GM23338 (cell line): ENCODE data around the gene FICD. TPM values are rescaled to one million over a fixed set of nuclear protein-coding genes. Genes with fewer than 3 reads are reported as not detected.

ENCODE experiments used
- ATAC-seq: fragments of 200-7000 bp; cut with Tn5 transposase; 3 replicates; pipeline ENCODE4 v1.9.1; 2020
- DNase-seq: peaks from one replicate; pipeline ENCODE4 v3.0.0-alpha.2; 2015; ENCODE audit warnings: low spot score
- H2AFZ ChIP-seq: fragments of 200-600 bp; sonication (generic); 2 replicates; pipeline ENCODE4 v1.8.0; 2016; ENCODE audit warnings: antibody characterized with exemption, mild to moderate bottlenecking, moderate library complexity
- H3F3A ChIP-seq: fragments of 200-600 bp; sonication (generic); replicated peaks from 2 replicates; pipeline ENCODE4 v1.8.0; 2017; ENCODE audit warnings: antibody characterized with exemption, mixed run types, low read depth
- H3K27ac ChIP-seq: fragments of 200-600 bp; sonication (generic); 2 replicates; pipeline ENCODE4 v1.6.1; 2016; ENCODE audit warnings: low read depth
- H3K27me3 ChIP-seq: fragments of 200-600 bp; sonication (generic); 2 replicates; pipeline ENCODE4 v1.8.0; 2016; ENCODE audit warnings: mild to moderate bottlenecking, mixed run types, moderate library complexity; ENCODE audit not compliant: insufficient read depth
- H3K36me3 ChIP-seq: fragments of 200-600 bp; sonication (generic); 2 replicates; pipeline ENCODE4 v1.8.0; 2016; ENCODE audit warnings: mild to moderate bottlenecking; ENCODE audit not compliant: insufficient read depth
- H3K4me1 ChIP-seq: fragments of 200-600 bp; sonication (generic); 2 replicates; pipeline ENCODE4 v1.8.0; 2016; ENCODE audit warnings: mild to moderate bottlenecking, moderate library complexity; ENCODE audit not compliant: insufficient read depth
- H3K4me2 ChIP-seq: fragments of 200-600 bp; sonication (generic); 2 replicates; pipeline ENCODE4 v1.7.1; 2017; ENCODE audit warnings: mixed run types
- H3K4me3 ChIP-seq: fragments of 200-600 bp; sonication (generic); 2 replicates; pipeline ENCODE4 v1.6.1; 2016; ENCODE audit warnings: mixed run types
- H3K79me2 ChIP-seq: fragments of 200-600 bp; sonication (generic); replicated peaks from 2 replicates; pipeline ENCODE4 v1.8.0; 2017; ENCODE audit warnings: mild to moderate bottlenecking; ENCODE audit not compliant: insufficient read depth
- H3K9me2 ChIP-seq: fragments of 200-600 bp; sonication (generic); 2 replicates; pipeline ENCODE4 v1.8.0; 2017; ENCODE audit not compliant: insufficient read depth
- H4K20me1 ChIP-seq: fragments of 200-600 bp; sonication (generic); replicated peaks from 2 replicates; pipeline ENCODE4 v1.8.0; 2017; ENCODE audit warnings: mild to moderate bottlenecking; ENCODE audit not compliant: insufficient read depth
- H3K27ac Mint-ChIP-seq: 2 replicates; pipeline ENCODE4 v1.8.0; 2020; ENCODE audit warnings: inconsistent platforms, mild to moderate bottlenecking, moderate library complexity, mixed read lengths
- H3K27me3 Mint-ChIP-seq: 3 replicates; pipeline ENCODE4 v1.8.0; 2022; ENCODE audit warnings: low read depth, mild to moderate bottlenecking, moderate library complexity, mixed read lengths, inconsistent platforms; ENCODE audit not compliant: insufficient read depth, poor library complexity
- H3K36me3 Mint-ChIP-seq: 3 replicates; pipeline ENCODE4 v1.8.0; 2021; ENCODE audit warnings: low read depth, mild to moderate bottlenecking, inconsistent platforms, moderate library complexity, mixed read lengths
- H3K4me1 Mint-ChIP-seq: 3 replicates; pipeline ENCODE4 v1.8.0; 2020; ENCODE audit warnings: mild to moderate bottlenecking, inconsistent platforms, mixed read lengths
- H3K4me3 Mint-ChIP-seq: 3 replicates; pipeline ENCODE4 v1.8.0; 2021; ENCODE audit warnings: moderate library complexity, mild to moderate bottlenecking, inconsistent platforms, mixed read lengths
- H3K9me3 Mint-ChIP-seq: 3 replicates; pipeline ENCODE4 v1.8.0; 2020; ENCODE audit warnings: moderate library complexity, mild to moderate bottlenecking, inconsistent platforms, mixed read lengths
- CREB1 ChIP-seq: fragments of 250-450 bp; sonication (Bioruptor Pico); IDR thresholded peaks from 2 replicates; pipeline ENCODE4 v1.5.0; 2020; ENCODE audit warnings: low read depth, mild to moderate bottlenecking, moderate library complexity
- CTCF ChIP-seq, 2 experiments: fragments of 200-600 bp in 1 of 2; sonication (generic) in 1 of 2; conservative IDR thresholded peaks; 2 replicates each; pipeline versions ENCODE4 v1.5.1 to v1.6.1; 2016 to 2017; ENCODE audit warnings: antibody characterized with exemption in 2 of 2, low read depth in 2 of 2, mild to moderate bottlenecking in 2 of 2, moderate library complexity in 1 of 2
- ETS1 ChIP-seq: IDR thresholded peaks from 2 replicates; pipeline ENCODE4 v1.6.1; 2016; ENCODE audit warnings: antibody characterized with exemption
- EZH2phosphoT487 ChIP-seq: fragments of 200-600 bp; sonication (generic); IDR thresholded peaks from one replicate; pipeline ENCODE4 v1.8.1; 2018; ENCODE audit warnings: antibody characterized with exemption; ENCODE audit not compliant: unreplicated experiment
- JUNB ChIP-seq: IDR thresholded peaks from one replicate; pipeline ENCODE4 v1.6.1; 2016; ENCODE audit warnings: antibody characterized with exemption; ENCODE audit not compliant: unreplicated experiment
- NANOG ChIP-seq: IDR thresholded peaks from 2 replicates; pipeline ENCODE4 v1.6.1; 2016; ENCODE audit warnings: antibody characterized with exemption, borderline replicate concordance
- POLR2AphosphoS5 ChIP-seq: IDR thresholded peaks from 2 replicates; pipeline ENCODE4 v1.6.1; 2016; ENCODE audit warnings: antibody characterized with exemption, low read depth
- REST ChIP-seq: IDR thresholded peaks from one replicate; pipeline ENCODE4 v1.6.1; 2018; ENCODE audit warnings: antibody characterized with exemption; ENCODE audit not compliant: unreplicated experiment
- STAT1 ChIP-seq: IDR thresholded peaks from one replicate; pipeline ENCODE4 v1.6.1; 2016; ENCODE audit warnings: antibody characterized with exemption; ENCODE audit not compliant: unreplicated experiment
- ZNF114 ChIP-seq: fragments of 250-450 bp; sonication (Bioruptor Pico); IDR thresholded peaks from 2 replicates; pipeline ENCODE4 v1.5.0; 2020; ENCODE audit warnings: mild to moderate bottlenecking, moderate library complexity
- ZNF331 ChIP-seq: fragments of 250-450 bp; sonication (Bioruptor Pico); IDR thresholded peaks from 2 replicates; pipeline ENCODE4 v1.5.0; 2020; ENCODE audit warnings: low read depth, mild to moderate bottlenecking, moderate library complexity
- polyA plus RNA-seq: library from polyadenylated mRNA; unstranded; fragments of >200 nt; fragmentation: Nextera tagmentation; extraction: Ambion mirVana; gene quantifications from 2 replicates; pipeline ENCODE4 v1.2.1, GENCODE V29; 2016
- total RNA-seq: library from RNA; depleted of rRNA; stranded (reverse); fragments of >200 nt; shearing (Covaris generic); gene quantifications from 2 replicates; pipeline ENCODE4 v1.2.3, GENCODE V29; 2014

Gene FICD
- total and polyA plus RNA-seq, 2 experiments from 2014 or later, result 4.9 to 5.3 TPM

GRCh38 chr12:108518101-108518715, 3.1 kb downstream of the FICD start:
- TF ChIP-seq POLR2AphosphoS5 (no peak), ETS1 (no peak), CREB1 (CRISPR knock-in tag) (no peak), ZNF114 (CRISPR knock-in tag) (no peak), STAT1 (no peak), REST (no peak), ZNF331 (CRISPR knock-in tag) (no peak), CTCF (conservative IDR thresholded peaks at IDR 0.05; ENCODE audit: low read depth in 2 of 2) (no peak), EZH2phosphoT487 (no peak), NANOG (no peak), JUNB (no peak)
- no peak for ATAC-seq
- H3K27ac Mint-ChIP-seq, result no peak overlapping the region
- Histone ChIP-seq H3K9me2 (no peaks in the 10 kb centered on the region), H3K27ac (no peak overlapping the region), H2AFZ (no peak overlapping the region), H3F3A (0 out of 2 replicates have a peak, but pooled peaks cover 18% of the 10 kb centered on the region), H3K4me1 (peaks cover 10% of the 10 kb centered on the region; the same call in 1 of the 2 replicates), H4K20me1 (peaks cover 11% of the 10 kb centered on the region), H3K4me2 (no peak overlapping the region), H3K27me3 (no peaks in the 10 kb centered on the region), H3K79me2 (peaks cover 6% of the 10 kb centered on the region; the same call in 1 of the 2 replicates), H3K4me3 (no peak overlapping the region), H3K36me3 (peaks cover 36% of the 10 kb centered on the region)
- peaks cover 17% of the 10 kb centered on the region for H3K27me3 Mint-ChIP-seq
- no peak overlapping the region for H3K4me3 Mint-ChIP-seq
- peaks cover 5% of the 10 kb centered on the region for H3K9me3 Mint-ChIP-seq
- peaks cover 11% of the 10 kb centered on the region for H3K4me1 Mint-ChIP-seq
- DNase-seq, result no peak
- H3K36me3 Mint-ChIP-seq, result peaks cover 60% of the 10 kb centered on the region
